DOHH2 (cell line): ENCODE measurements around the gene DYNC1I1.

Experiments used
- H3F3A ChIP-seq: fragments of 200-600 bp; sonication (generic), shearing (Covaris generic); 2 replicates; pipeline ENCODE4 v1.6.0; 2016; ENCODE audit warnings: antibody characterized with exemption, mild to moderate bottlenecking; ENCODE audit not compliant: control insufficient read depth, insufficient read depth
- H3K27ac ChIP-seq: fragments of 200-600 bp; sonication (generic); 2 replicates; pipeline ENCODE4 v1.5.1; 2014; ENCODE audit warnings: low read depth, mild to moderate bottlenecking, low read length, moderate library complexity
- H3K27me3 ChIP-seq: fragments of 200-600 bp; sonication (generic); 2 replicates; pipeline ENCODE4 v1.6.1; 2014; ENCODE audit warnings: mild to moderate bottlenecking, low read length, mixed read lengths; ENCODE audit not compliant: control insufficient read depth
- H3K36me3 ChIP-seq: fragments of 200-600 bp; sonication (generic); 2 replicates; pipeline ENCODE4 v1.6.1; 2014; ENCODE audit warnings: mild to moderate bottlenecking, low read length, moderate library complexity, mixed read lengths; ENCODE audit not compliant: control insufficient read depth
- H3K4me1 ChIP-seq: fragments of 200-600 bp; sonication (generic); 2 replicates; pipeline ENCODE4 v1.6.1; 2014; ENCODE audit warnings: mild to moderate bottlenecking, low read length, mixed read lengths; ENCODE audit not compliant: control insufficient read depth
- H3K4me2 ChIP-seq: fragments of 200-600 bp; sonication (generic); 2 replicates; pipeline ENCODE4 v1.6.0; 2014; ENCODE audit warnings: mild to moderate bottlenecking, low read length, moderate library complexity
- H3K4me3 ChIP-seq: fragments of 200-600 bp; sonication (generic); 2 replicates; pipeline ENCODE4 v1.5.1; 2014; ENCODE audit warnings: mild to moderate bottlenecking, low read length, mixed read lengths
- H3K79me2 ChIP-seq: fragments of 200-600 bp; sonication (generic); 2 replicates; pipeline ENCODE4 v1.6.1; 2014; ENCODE audit warnings: mild to moderate bottlenecking, low read length, mixed read lengths; ENCODE audit not compliant: control insufficient read depth
- H3K9me2 ChIP-seq: fragments of 200-600 bp; sonication (generic); replicated peaks from 2 replicates; pipeline ENCODE4 v1.6.1; 2014; ENCODE audit warnings: mild to moderate bottlenecking, low read length, mixed read lengths; ENCODE audit not compliant: control insufficient read depth
- H3K9me3 ChIP-seq: fragments of 200-600 bp; sonication (generic); 2 replicates; pipeline ENCODE4 v1.6.1; 2014; ENCODE audit warnings: antibody characterized with exemption, low read length, mixed read lengths; ENCODE audit not compliant: control insufficient read depth, insufficient read depth
- H4K20me1 ChIP-seq: fragments of 200-600 bp; sonication (generic); 2 replicates; pipeline ENCODE4 v1.6.0; 2014; ENCODE audit warnings: low read depth, mild to moderate bottlenecking, antibody characterized with exemption, low read length, moderate library complexity; ENCODE audit not compliant: control insufficient read depth, insufficient read depth
- CTCF ChIP-seq: fragments of 200-600 bp; sonication (generic); IDR thresholded peaks from one replicate; pipeline ENCODE4 v1.5.1; 2014; ENCODE audit warnings: antibody characterized with exemption, mild to moderate bottlenecking, low read depth, low read length; ENCODE audit not compliant: poor library complexity, severe bottlenecking
- EZH2phosphoT487 ChIP-seq: fragments of 200-600 bp; sonication (generic); IDR thresholded peaks from 2 replicates; pipeline ENCODE4 v1.6.1; 2017; ENCODE audit warnings: borderline replicate concordance, mild to moderate bottlenecking, antibody characterized with exemption, low read length, moderate library complexity, mixed read lengths

The DYNC1I1 gene

GRCh38 chr7:96084881-96085553 lies 312.7 kb downstream of the DYNC1I1 start:
- Histone ChIP-seq H3F3A (no peaks in the 10 kb centered on the region), H3K79me2 (no peaks in the 10 kb centered on the region), H3K9me3 (no peaks in the 10 kb centered on the region), H3K9me2 (no peaks in the 10 kb centered on the region), H3K36me3 (no peaks in the 10 kb centered on the region), H4K20me1 (no peaks in the 10 kb centered on the region), H3K4me3 (no peak overlapping the region), H3K4me2 (no peak overlapping the region), H3K4me1 (no peaks in the 10 kb centered on the region), H3K27me3 (0 out of 2 replicates have a peak, but pooled peaks cover 2% of the 10 kb centered on the region), H3K27ac (no peak overlapping the region)
- TF ChIP-seq CTCF: no peak
- TF ChIP-seq EZH2phosphoT487: no peak

- Histone ChIP-seq H3K27ac (no peak overlapping the region), H3K9me3 (no peaks in the 10 kb centered on the region), H3K36me3 (no peaks in the 10 kb centered on the region), H3K27me3 (peaks cover 6% of the 10 kb centered on the region; the same call in 1 of the 2 replicates), H3K79me2 (no peaks in the 10 kb centered on the region), H4K20me1 (no peaks in the 10 kb centered on the region), H3K9me2 (no peaks in the 10 kb centered on the region), H3K4me2 (no peak overlapping the region), H3K4me3 (no peak overlapping the region), H3K4me1 (no peaks in the 10 kb centered on the region), H3F3A (no peaks in the 10 kb centered on the region)
- no peak for TF ChIP-seq CTCF
- TF ChIP-seq EZH2phosphoT487: no peak
Measured at GRCh38 chr7:96085953-96086352, 313.6 kb downstream of the DYNC1I1 start.

- Histone ChIP-seq H3K36me3 (no peaks in the 10 kb centered on the region), H3K9me3 (no peaks in the 10 kb centered on the region), H3K4me1 (no peaks in the 10 kb centered on the region), H3K79me2 (no peaks in the 10 kb centered on the region), H3K4me2 (no peak overlapping the region), H3K9me2 (no peaks in the 10 kb centered on the region), H4K20me1 (no peaks in the 10 kb centered on the region), H3K27me3 (peaks cover 9% of the 10 kb centered on the region; the same call in 1 of the 2 replicates), H3K27ac (no peak overlapping the region), H3F3A (no peaks in the 10 kb centered on the region), H3K4me3 (no peak overlapping the region)
- TF ChIP-seq CTCF: no peak
- TF ChIP-seq EZH2phosphoT487: no peak
Measured at GRCh38 chr7:96088579-96088978, 316.2 kb downstream of the DYNC1I1 start.
